Fibroblast of peridontal ligament (primary cell): ENCODE results near the gene NOS3.

Experiments
- DNase-seq: peaks from one replicate; pipeline ENCODE4 v3.0.0-alpha.2; 2010; ENCODE audit errors: extremely low read depth

NOS3 gene

DNA sequence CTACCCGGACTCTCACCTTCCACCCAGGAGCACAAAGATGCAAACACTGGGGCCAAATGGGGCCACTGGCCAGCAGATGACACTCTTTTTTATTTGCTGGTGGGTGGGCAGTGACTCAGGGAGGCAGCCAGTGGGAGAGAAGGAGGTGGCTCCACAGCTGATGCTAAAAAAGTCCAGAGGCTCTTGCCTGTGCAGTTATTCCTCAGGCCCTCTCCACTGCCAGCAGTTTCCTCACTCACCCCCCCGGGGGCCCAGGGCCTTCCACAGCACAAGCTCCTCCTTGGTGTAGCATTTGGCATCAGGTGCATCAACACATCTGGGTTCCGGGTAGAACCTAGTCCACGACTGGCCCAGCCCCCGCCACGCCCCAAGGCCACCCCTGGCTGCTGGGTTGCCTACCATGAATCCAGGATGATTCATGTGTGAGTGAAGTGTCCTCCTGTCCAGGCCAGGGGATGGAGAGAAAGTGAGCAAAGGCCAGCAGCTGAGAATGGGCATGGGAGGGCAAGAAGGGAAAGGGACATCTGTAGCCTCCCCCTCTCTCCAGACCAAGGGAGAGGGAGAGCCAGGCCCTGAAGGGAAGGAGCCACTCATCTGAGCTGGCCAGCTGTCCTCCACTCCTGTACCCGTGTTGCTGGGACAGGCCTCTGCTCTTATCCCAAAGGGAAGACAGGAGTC lies 11.0 kb upstream of the NOS3 start:
- no peak for DNase-seq

DNA sequence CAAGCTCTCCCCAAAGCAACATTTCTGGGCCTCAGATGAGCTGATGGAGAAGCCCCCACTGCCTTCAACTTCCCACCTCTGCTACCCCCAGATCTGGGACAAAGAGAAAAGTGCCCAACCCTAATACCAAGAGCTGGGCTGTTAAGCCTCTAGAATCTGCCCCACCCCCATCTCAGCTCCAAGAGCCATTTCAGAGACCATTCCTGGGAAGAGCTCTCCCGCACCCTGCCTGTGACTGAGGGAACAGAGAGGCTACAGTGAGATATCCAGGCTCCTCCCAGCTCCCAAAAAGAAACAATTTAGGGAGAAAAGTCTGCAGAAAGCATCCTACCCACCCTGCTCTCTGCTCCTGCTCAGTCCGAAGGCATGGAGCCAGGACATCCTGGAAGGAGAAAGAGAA lies 10.2 kb upstream of the NOS3 start:
- no peak for DNase-seq

GRCh38 chr7:150981644-150982043 lies 9.2 kb upstream of the NOS3 start:
- no peak for DNase-seq

DNA sequence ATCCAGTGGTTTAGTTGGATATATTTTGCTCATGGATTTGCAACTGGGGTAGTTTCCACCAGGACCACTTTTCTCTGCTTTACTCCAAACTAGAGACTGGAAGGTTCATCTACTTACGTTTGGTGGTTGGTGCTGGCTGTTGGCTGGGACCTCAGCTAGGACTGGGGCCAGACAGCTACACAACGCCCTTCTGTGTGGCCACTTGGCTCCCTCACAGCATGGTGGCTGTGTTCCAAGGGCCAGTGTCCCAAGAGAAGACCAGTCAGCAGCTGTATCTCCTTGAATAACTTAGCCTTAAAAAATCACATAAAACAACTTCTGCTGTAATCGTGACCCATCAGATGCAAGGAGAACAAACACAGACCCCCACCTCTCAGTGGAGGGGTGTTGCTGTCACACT lies 8.5 kb upstream of the NOS3 start:
- DNase-seq, result no peak

GRCh38 chr7:150983893-150984368 lies 6.9 kb upstream of the NOS3 start:
- DNase-seq, result peak; percentile 25

DNA sequence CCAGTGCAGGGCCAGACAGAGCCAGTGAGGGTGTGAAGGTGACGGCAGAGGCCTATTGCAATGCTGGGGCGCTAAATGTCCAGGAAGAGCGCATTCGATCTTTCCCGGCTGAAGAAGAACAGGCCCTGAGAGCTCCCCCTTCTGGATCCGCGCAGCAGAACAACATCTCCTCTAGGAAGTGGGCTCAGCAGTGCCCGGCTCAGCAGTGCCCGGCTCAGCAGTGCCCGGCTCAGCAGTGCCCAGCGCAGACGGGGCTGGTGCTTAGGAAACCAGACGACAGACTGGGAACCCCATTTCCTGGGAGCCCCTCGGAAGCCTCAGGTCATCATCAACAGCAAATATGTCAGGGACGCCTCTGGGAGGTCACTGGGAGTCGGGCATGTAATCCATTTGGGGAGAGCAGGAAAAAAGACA lies 4.7 kb upstream of the NOS3 start:
- peak; percentile 33 for DNase-seq

GRCh38 chr7:150986556-150986955 lies 4.3 kb upstream of the NOS3 start:
- DNase-seq, result no peak

DNA sequence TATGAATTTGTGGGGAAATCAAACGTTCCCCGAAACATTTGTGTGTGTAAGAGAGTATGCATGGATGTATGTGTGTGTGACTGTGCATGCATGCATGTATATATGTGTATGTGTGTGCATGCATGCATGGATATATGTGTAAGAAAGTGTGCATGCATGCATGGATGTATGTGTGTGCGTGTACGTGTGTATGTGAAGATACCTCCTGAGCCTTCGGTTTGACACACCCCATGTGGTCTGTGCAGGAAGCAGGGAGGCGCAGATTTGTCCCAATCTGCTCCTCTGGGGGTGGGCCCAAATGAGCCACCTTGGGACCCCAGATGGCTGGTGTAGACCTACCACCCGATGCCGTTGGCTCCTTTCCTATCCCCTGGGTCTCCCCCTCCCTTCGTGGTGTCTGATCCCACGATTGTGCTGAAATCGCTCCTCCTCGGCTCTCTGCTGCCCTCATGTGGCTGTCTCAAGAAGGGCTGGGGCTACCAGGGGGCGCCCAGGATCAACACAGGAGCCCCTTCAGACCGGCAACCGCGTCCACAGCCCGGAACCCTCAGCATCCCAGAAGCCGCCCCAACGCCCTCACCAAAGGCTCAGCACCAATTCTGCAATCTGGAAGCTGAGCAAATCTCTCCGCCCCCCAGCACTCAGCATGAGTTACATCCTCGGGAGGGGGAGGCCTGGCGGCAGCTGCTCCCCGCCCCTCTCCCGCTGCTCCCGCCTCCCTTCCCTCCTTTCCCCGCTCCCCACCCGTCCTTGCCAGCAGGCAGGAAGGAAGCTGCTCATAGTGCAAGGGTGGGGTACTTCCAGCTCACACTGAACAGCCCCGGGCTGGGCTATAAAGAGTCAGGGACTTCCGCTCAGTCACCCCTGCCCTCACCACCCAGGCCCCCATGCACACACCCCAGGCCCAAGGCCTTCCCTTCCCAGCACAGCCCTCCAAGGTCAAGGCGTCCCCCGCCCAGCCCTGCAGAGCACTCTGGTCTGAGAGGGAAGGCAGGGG lies 2.3 kb upstream of the NOS3 start:
- no peak for DNase-seq

- no peak for DNase-seq
Observed at GRCh38 chr7:150989456-150989855, 1.4 kb upstream of the NOS3 start.

GRCh38 chr7:150992051-150992640 lies 1.3 kb downstream of the NOS3 start:
- DNase-seq, result no peak

DNA sequence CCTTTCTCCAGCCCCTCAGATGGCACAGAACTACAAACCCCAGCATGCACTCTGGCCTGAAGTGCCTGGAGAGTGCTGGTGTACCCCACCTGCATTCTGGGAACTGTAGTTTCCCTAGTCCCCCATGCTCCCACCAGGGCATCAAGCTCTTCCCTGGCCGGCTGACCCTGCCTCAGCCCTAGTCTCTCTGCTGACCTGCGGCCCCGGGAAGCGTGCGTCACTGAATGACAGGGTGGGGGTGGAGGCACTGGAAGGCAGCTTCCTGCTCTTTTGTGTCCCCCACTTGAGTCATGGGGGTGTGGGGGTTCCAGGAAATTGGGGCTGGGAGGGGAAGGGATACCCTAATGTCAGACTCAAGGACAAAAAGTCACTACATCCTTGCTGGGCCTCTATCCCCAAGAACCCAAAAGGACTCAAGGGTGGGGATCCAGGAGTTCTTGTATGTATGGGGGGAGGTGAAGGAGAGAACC lies 2.1 kb downstream of the NOS3 start:
- no peak for DNase-seq

DNA sequence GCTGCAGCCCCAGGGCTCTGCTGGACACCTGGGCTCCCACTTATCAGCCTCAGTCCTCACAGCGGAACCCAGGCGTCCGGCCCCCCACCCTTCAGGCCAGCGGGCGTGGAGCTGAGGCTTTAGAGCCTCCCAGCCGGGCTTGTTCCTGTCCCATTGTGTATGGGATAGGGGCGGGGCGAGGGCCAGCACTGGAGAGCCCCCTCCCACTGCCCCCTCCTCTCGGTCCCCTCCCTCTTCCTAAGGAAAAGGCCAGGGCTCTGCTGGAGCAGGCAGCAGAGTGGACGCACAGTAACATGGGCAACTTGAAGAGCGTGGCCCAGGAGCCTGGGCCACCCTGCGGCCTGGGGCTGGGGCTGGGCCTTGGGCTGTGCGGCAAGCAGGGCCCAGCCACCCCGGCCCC lies 2.7 kb downstream of the NOS3 start:
- DNase-seq, result no peak

- no peak for DNase-seq
Observed at GRCh38 chr7:150994141-150994837, 3.5 kb downstream of the NOS3 start.

- no peak for DNase-seq
Observed at GRCh38 chr7:150994838-150995510, 4.2 kb downstream of the NOS3 start.

- no peak for DNase-seq
Observed at GRCh38 chr7:150996376-150997074, 5.7 kb downstream of the NOS3 start.

- DNase-seq, result no peak
Observed at GRCh38 chr7:150997075-150997511, 6.3 kb downstream of the NOS3 start.

- no peak for DNase-seq
Observed at GRCh38 chr7:150997817-150998216, 7.0 kb downstream of the NOS3 start.

- DNase-seq, result no peak
Observed at GRCh38 chr7:150998341-150998740, 7.5 kb downstream of the NOS3 start.

DNA sequence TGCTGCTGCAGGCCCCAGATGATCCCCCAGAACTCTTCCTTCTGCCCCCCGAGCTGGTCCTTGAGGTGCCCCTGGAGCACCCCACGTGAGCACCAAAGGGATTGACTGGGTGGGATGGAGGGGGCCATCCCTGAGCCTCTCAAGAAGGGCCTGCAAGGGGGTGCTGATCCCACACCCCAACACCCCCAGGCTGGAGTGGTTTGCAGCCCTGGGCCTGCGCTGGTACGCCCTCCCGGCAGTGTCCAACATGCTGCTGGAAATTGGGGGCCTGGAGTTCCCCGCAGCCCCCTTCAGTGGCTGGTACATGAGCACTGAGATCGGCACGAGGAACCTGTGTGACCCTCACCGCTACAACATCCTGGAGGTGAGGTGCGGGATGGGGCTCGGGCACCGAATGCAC lies 8.2 kb downstream of the NOS3 start:
- no peak for DNase-seq

- no peak for DNase-seq
Observed at GRCh38 chr7:150999497-151000230, 8.8 kb downstream of the NOS3 start.
